ENCODE data around the gene ADGRB2. TPM values are rescaled to one million over a fixed set of nuclear protein-coding genes. Genes with fewer than 3 reads are reported as not detected.

ADGRB2 gene
- total and polyA plus RNA-seq, 2 of the 4 experiments (the other 2 are of a cell fraction): 2.2 to 11.9 TPM

GRCh38 chr1:31689379-31689778 is 74.8 kb downstream of the ADGRB2 start:
- CTCF ChIA-PET: interaction anchor here (0.6 kb wide), 1 partner anchor 137 kb away, joined by 3 read pairs; no protein-coding TSS in a partner anchor
- in situ Hi-C loops (cut with MboI; ENCODE audit: low sequenced_read_pairs): no loop called here
- Histone ChIP-seq H3K4me3 (ENCODE audit: insufficient read depth, low read depth, low read length) (no peak overlapping the region), H3K79me1 (ENCODE audit: low read depth in 1 of 2, low read length in 2 of 2) (peaks cover 11 to 75% of the 10 kb centered on the region in 2 experiments; a peak in 3 of 4 replicates), H3K18ac (ENCODE audit: low read depth, low read length) (peak overlapping the region; percentile 95), H3K9me3 (ENCODE audit: control insufficient read depth, insufficient read depth, low read length) (no peaks in the 10 kb centered on the region), H4K91ac (ENCODE audit: insufficient read depth, low read depth, low read length) (peak overlapping the region; percentile 100), H3K56ac (ENCODE audit: extremely low read depth, insufficient read depth, low read length) (peak overlapping the region; percentile 97), H3K36me3 (ENCODE audit: control insufficient read depth, insufficient read depth, low read length) (peaks cover 67% of the 10 kb centered on the region), H4K8ac (ENCODE audit: low read depth in 2 of 2, low read length in 2 of 2) (peak overlapping the region; percentile 94 to 98), H3K27me3 (ENCODE audit: control insufficient read depth, insufficient read depth, low read length) (no peaks in the 10 kb centered on the region), H3K23ac (ENCODE audit: low read depth, low read length) (peak overlapping the region; percentile 99), H2AK9ac (replicated peaks; ENCODE audit: low read depth, low read length, poor library complexity) (peak overlapping the region; percentile 98), H2BK5ac (ENCODE audit: low read depth, low read length, poor library complexity, severe bottlenecking) (peak overlapping the region; percentile 96), H3K4me2 (ENCODE audit: low read depth, low read length) (peak overlapping the region; percentile 56), H3K4ac (ENCODE audit: low read depth, low read length) (peak overlapping the region; percentile 100), H2BK20ac (ENCODE audit: low read depth, low read length) (peak overlapping the region; percentile 99), H3K14ac (replicated peaks; ENCODE audit: low read depth, low read length) (peak overlapping the region; percentile 95), H4K5ac (ENCODE audit: low read depth, low read length) (peak overlapping the region; percentile 94), H2BK15ac (ENCODE audit: low read depth, low read length) (peak overlapping the region; percentile 99), H2AK5ac (ENCODE audit: low read depth, low read length) (peak overlapping the region; percentile 100), H3K27ac (ENCODE audit: insufficient read depth, low read length) (peak overlapping the region; percentile 88), H3K9ac (ENCODE audit: low read depth, low read length) (peak overlapping the region; percentile 8; the same call in 1 of the 2 replicates), H2AFZ (replicated peaks; ENCODE audit: low read length, poor library complexity) (peak overlapping the region; percentile 79), H3K4me1 (ENCODE audit: control insufficient read depth, insufficient read depth, low read length) (peaks cover 41% of the 10 kb centered on the region), H3K9me1 (ENCODE audit: insufficient read depth, low read length) (peaks cover 32% of the 10 kb centered on the region), H2BK120ac (ENCODE audit: low read depth, low read length) (peak overlapping the region; percentile 100), H4K20me1 (ENCODE audit: insufficient read depth, low read length) (no peaks in the 10 kb centered on the region)
- intact Hi-C loops (cut with micrococcal nuclease): loop anchor here (2.0 kb wide), 1 partner anchor 23 kb away; no protein-coding TSS in a partner anchor
- no peak for DNase-seq
- TF ChIP-seq ELK1 (IDR thresholded peaks at IDR 0.05; ENCODE audit: borderline replicate concordance, low read depth, low read length): no peak
- TF ChIP-seq SMC3 (IDR thresholded peaks at IDR 0.05; ENCODE audit: low read depth, low read length): no peak
- no peak for TF ChIP-seq BHLHE40 (IDR thresholded peaks at IDR 0.05; ENCODE audit: low read depth, low read length)
- TF ChIP-seq MXI1 (IDR thresholded peaks at IDR 0.05; ENCODE audit: borderline replicate concordance, low read depth, low read length): no peak
- no peak for TF ChIP-seq USF2 (IDR thresholded peaks at IDR 0.05; ENCODE audit: low read depth, low read length)
- no peak for TF ChIP-seq CTCF (conservative IDR thresholded peaks at IDR 0.05; ENCODE audit: low read depth, low read length)
- no peak for TF ChIP-seq POLR2A (IDR thresholded peaks at IDR 0.05; ENCODE audit: low read depth, low read length)
- no peak for TF ChIP-seq FOS (IDR thresholded peaks at IDR 0.05; ENCODE audit: low read depth, low read length)
- no peak for TF ChIP-seq RCOR1 (IDR thresholded peaks at IDR 0.05; ENCODE audit: insufficient replicate concordance, low read length)
- no peak for TF ChIP-seq NFE2L2 (IDR thresholded peaks at IDR 0.05; ENCODE audit: low read depth, low read length)
- TF ChIP-seq RFX5 (IDR thresholded peaks at IDR 0.05; ENCODE audit: low read depth, low read length): no peak
- TF ChIP-seq CHD1 (IDR thresholded peaks at IDR 0.05; ENCODE audit: low read depth, low read length): no peak
- TF ChIP-seq MAZ (IDR thresholded peaks at IDR 0.05; ENCODE audit: borderline replicate concordance, low read depth, low read length): no peak
- TF ChIP-seq CEBPB (IDR thresholded peaks at IDR 0.05; ENCODE audit: low read depth, low read length): no peak
- TF ChIP-seq RAD21 (IDR thresholded peaks at IDR 0.05; ENCODE audit: low read length): no peak
- no peak for TF ChIP-seq MAFK (IDR thresholded peaks at IDR 0.05; ENCODE audit: low read depth, low read length)
- peak; percentile 12 for ATAC-seq (ENCODE audit: low read depth)
- dilution Hi-C loops (cut with HindIII; ENCODE audit: low sequenced_read_pairs, unreplicated experiment): no loop called here
- no CpG with 5 or more reads among the region's 2 CpGs for WGBS, 2 experiments (ENCODE audit: extremely low coverage in 2 of 2, insufficient read length in 1 of 2)
- POLR2A ChIA-PET (ENCODE audit: unreplicated experiment): no interaction called here
- no TSS peak for BruUV-seq (replicated peaks)

Data from IMR-90 (cell line).